Glomerular endothelial cell (primary cell): Measurements from ENCODE around the gene RGS16. TPM values are rescaled to one million over a fixed set of nuclear protein-coding genes. Genes with fewer than 3 reads are reported as not detected.

Source experiments
- total RNA-seq: library from RNA; depleted of rRNA; stranded (reverse); fragments of >200 nt; gene quantifications from 2 replicates; pipeline ENCODE4 v1.2.3, GENCODE V29; 2015

RGS16 gene
- total RNA-seq, 1 donor from 2014 or later = 2.2 TPM

Other genes with a start within 250 kb of the RGS16 start
- gene GLUL, start 212.6 kb downstream of the RGS16 start, total RNA-seq = 107 and 129 TPM in 2 replicates
- not detected in 2 replicates for gene TEDDM1, start 203.7 kb downstream of the RGS16 start, total RNA-seq
- not detected in 2 replicates for gene RGSL1, start 154.2 kb downstream of the RGS16 start, total RNA-seq
- gene RNASEL, start 15.1 kb downstream of the RGS16 start, total RNA-seq = 2.4 and 3.2 TPM in 2 replicates
- gene RGS8, start 80.2 kb upstream of the RGS16 start, total RNA-seq = not detected in 2 replicates
- 1.8 and 2.7 TPM in 2 replicates for gene NPL, start 185.4 kb upstream of the RGS16 start, total RNA-seq
- 83.4 and 107 TPM in 2 replicates for gene DHX9, start 235.0 kb upstream of the RGS16 start, total RNA-seq